NCI-H82 treated with DMSO at 0.1 percent for 48 hours (cell line): ENCODE measurements around the gene COL5A1.
"Not testable (repeated sequence)": the region's sequence is repeated elsewhere in the genome, so short reads cannot be mapped to it uniquely, and the experiment has no call there.

Experiments
- DNase-seq: peaks from one replicate; lab custom pipeline; 2025; ENCODE audit not compliant: unreplicated experiment; lab: John Stamatoyannopoulos, UW

Gene COL5A1

GRCh38 chr9:134707031-134707680, 65.6 kb downstream of the COL5A1 start:
- peak; percentile 97 for DNase-seq

DNA sequence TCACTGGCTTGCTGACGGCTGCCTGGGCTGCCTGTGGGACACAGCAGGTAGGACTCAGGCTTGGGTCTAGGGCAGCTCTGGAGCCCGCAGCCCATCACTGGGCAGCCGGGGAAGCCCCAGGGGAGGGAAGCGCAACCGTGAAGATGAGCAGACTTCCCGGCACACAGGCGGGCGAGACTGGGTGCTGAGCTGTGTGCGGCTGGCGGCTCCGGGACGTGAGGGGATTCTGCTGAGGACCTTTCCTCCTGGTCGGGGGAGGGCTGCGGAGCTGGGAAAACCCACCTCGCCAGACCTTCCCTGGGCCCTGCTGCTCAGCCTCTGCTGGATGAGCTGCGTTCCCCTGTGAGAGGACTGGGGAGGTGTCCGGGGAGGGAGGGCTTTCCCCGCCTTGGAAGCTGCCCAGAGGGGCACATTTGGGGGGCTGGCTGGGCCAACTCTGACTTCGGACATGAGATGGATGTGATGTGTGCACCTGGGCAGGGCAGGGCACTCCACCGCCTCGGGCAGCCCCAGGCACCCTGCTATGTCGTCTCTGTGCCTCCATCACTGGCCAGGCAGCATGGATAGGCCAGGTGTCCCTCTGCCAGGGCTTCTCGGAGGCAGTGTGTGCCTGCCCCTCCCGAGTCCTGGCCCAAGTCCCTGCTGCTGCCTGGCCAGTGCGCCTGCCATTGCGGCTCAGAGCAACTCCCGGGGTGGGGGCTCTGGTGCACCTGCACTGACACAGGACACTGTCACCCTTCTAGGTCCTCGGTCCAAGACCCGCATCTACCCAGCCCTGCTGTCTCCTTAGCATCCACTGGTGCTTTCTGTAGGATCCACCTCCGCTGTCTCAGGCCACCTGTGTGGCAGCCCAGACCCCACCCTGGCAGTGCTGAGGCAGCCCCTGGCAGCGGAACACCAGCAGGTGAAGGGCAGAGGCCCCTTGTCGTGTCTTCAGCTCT, 66.4 kb downstream of the COL5A1 start:
- DNase-seq: no peak

- DNase-seq: peak; percentile 41
Measured at GRCh38 chr9:134708672-134709038, 67.1 kb downstream of the COL5A1 start.

GRCh38 chr9:134709512-134710270, 68.1 kb downstream of the COL5A1 start:
- DNase-seq: no peak

DNA sequence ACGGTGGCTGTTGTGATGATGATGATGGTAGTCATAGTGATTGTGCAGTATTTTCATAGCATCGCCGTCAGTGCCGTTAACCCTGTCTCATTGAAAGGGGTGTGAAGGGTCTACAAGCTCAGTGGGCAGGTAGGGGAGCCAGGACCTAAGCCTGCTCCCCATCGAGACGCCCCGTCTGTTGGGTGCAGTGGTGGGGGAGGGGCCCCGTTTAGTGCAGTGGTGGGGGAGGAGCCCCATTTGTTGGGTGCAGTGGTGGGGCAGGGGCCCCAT, 68.6 kb downstream of the COL5A1 start:
- no peak for DNase-seq

DNA sequence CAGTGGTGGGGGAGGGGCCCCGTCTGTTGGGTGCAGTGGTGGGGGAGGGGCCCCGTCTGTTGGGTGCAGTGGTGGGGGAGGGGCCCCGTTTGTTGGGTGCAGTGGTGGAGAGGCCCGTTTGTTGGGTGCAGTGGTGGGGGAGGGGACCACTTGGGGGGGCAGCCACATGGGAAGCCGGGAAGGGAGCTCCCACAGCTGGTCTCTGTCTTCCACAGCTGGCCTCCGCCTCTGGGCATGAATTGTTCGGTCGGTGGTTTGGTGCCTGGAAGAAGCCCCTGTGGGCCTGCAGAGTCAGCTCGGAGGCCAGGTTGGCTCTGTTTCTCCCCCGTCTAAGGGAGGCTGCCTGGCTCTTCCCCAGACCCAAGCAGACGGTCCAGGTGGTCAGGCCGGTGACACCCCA, 69.3 kb downstream of the COL5A1 start:
- no peak for DNase-seq

DNA sequence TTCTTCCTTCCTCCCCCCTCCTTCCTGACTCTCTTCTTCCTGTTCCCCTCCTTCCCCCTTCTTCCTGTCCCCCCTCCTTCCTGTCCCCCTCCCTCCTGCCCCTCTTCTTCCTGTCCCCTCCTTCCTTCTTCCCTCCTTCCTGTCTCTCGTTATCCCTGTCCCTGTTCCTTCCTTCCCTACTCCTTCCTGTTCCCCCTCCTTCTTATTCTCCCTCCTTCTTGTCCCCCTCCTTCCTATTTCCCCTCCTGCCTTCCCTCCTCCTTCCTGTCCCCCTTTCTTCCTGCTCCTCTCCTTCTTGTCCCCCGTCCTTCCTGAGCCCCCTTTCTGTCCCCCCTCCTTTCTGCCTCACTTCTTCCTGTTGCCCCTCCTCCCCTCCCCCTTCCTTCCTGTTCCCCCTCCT, 70.6 kb downstream of the COL5A1 start:
- peak; percentile 67 for DNase-seq

DNA sequence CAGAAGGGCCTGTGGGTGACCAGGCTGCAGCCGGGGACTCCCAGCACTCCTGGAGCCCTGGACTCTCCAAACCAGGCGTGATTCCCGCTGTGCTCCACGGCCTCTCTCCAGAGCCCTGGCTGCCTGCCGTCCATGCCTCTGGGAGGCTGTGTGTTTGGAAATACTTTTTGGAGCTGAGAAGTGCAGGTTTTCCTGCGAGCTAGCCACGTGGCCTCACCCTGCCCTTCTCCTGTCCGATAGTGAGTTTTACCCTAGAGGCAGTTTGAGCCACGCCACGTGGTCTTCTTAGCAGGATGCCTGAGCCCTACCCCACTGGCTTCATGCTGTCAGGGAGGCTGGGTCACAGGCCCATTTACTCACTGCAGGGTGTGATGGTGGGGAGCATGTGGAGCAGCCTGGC, 71.3 kb downstream of the COL5A1 start:
- DNase-seq: no peak

GRCh38 chr9:134715536-134715935, 73.9 kb downstream of the COL5A1 start:
- not testable (repeated sequence) for DNase-seq

GRCh38 chr9:134716067-134716466, 74.5 kb downstream of the COL5A1 start:
- DNase-seq: peak; percentile 79

DNA sequence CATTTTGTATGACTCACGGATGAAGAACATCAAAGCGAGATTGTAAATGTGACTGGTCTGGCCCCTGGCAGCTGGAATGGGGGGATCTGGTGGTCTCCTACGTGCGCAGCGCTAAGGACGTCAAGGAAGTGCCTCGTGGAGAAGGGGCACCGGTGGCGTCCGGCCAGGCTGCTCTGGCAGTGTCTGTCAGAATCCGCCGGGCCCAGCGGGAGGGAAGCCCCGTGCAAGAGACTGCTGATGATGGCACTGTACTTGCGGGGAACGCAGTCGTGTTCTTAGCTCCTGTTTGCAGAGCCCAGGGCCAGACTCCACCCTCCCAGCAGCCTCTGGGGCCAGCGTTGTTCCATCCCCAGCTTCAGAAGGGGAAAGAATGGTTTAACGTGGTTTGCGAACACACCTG, 75.5 kb downstream of the COL5A1 start:
- DNase-seq: no peak

DNA sequence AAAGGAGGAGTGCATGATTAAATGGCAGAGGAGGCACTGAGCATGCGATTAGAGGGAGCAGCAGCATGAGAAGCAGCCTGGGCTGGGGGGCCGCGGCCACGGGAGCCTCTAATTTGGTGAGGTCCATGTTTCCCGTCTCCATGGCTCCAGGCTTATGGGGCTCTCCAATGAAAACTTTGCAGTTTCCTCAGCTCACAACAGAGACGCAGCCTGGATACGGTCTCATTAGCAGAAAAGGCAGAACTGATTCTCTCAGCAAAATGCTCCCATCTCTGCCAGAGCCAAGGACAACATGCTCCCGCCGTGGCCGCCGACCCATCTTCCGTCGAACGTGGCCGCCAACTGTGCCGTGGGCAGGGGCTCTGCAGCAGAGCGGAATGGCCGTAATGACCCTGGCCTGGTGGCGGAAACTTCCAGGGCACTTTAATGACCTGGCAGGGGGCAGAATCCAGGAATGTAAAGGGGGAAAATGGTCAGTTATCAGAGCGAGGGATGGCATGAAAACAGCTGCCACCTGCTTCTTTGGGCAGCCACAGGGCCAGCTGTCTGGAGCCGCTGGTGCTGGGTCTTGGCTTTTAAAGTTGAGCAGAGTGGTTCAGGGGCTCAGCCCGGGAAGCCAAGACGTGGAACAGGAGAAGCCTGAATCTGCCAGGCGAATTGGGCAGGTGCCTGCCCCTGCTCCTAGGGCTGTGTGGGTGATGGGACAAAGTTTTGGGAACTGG, 76.5 kb downstream of the COL5A1 start:
- no peak for DNase-seq

DNA sequence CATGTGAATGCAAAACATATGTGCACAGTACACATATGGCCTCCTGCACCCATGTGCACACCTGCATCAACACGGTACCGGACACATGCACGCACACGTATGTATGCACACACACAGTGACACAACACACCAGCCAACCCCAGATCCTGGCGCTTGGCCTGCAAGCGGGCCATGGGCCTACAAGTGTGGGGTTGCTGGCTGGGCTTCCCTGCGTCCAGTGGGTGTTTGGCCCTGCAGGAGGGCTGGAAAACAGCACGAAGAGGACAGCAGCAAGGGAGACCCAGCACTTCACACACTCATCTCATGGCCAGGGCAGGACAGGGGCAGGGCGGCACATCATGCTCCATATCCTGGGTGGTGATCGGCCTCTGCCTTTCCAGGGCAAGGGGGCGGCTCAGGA, 77.7 kb downstream of the COL5A1 start:
- no peak for DNase-seq

GRCh38 chr9:134720136-134720753, 78.6 kb downstream of the COL5A1 start:
- DNase-seq: no peak

DNA sequence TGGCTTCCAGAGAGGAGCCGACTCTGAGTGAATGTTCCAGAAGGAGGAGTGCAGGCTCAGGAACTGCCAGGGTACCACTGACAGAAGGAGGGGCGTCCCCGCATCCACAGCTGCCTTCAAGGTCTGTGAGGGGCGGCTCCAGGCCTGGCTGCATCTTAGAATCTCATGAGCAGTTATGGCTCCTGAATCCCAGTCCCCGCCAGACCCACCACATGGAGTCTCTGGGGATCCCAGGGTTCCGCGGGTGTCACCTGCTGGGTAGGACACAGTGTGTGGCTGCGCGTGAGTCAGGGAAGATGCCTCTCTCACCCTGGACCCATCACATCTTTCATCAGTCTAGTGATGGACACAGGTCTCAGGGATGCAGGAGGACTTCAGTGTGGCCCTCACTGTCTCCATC, 79.2 kb downstream of the COL5A1 start:
- no peak for DNase-seq

DNA sequence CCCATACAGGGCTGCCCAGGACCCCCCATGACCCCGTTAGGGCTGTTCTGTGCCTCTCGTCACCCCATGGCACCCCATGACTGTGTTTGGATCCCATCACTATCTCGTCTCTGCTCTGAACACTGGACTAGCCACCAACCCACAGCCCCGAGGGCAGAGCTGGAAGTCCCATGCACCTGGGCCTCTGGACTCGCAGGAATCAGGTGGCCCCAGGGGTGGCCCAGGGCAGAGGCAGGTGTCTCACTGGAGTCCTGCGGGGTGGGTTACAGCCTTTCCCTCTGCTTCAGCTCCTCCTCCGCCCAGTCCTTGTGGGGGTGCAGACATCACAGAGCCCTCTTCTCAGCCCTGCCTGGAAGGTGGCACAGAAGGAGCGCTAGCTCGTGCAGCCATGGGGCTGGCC, 79.7 kb downstream of the COL5A1 start:
- no peak for DNase-seq

DNA sequence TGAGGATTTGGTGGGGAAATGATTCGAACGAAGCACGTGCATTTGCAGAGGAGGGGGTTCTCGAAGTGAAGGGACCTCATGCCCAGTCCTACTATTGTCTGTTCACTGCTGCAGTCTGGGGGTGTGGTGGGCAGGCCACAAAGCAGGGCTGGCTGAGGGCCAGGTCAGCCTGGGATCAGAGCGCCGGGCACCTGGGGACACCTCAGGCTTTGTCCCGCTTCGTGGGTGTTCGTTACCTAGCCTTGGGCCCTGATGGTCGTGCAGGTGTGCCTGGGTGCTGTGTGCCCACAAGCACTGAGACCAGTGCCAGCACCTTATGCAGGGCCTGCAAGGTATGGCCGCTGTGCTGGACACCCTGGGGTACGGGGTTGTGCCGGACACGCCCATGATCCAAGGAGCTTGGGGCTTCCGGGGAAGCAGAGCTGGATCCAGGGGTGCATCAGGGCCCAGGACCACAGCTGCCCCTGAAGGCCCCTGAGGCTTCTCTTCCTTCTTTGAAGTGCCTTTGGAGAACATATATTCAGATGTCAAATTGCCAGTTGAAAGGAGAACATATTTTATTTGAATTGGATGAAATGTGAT, 80.6 kb downstream of the COL5A1 start:
- DNase-seq: no peak

DNA sequence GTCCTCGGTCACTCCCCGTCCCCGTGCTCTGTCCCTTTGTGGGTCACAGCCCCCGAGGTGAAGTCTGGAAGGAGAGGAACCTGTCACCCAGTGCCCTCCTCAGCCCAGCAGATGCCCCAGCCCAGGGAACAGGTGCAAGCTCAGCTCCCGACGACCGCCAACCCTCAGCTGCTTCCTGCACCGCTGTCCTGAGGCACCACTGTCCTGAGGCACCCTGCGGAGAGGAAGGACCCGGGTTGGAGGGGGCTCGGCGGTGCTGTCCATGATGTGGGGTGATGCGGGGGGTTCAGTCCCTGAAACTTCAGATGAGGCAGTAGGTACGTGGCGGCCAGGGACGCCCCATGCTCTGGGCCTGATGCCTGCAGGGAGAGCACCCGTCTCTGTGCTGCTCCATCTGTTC, 81.4 kb downstream of the COL5A1 start:
- no peak for DNase-seq

DNA sequence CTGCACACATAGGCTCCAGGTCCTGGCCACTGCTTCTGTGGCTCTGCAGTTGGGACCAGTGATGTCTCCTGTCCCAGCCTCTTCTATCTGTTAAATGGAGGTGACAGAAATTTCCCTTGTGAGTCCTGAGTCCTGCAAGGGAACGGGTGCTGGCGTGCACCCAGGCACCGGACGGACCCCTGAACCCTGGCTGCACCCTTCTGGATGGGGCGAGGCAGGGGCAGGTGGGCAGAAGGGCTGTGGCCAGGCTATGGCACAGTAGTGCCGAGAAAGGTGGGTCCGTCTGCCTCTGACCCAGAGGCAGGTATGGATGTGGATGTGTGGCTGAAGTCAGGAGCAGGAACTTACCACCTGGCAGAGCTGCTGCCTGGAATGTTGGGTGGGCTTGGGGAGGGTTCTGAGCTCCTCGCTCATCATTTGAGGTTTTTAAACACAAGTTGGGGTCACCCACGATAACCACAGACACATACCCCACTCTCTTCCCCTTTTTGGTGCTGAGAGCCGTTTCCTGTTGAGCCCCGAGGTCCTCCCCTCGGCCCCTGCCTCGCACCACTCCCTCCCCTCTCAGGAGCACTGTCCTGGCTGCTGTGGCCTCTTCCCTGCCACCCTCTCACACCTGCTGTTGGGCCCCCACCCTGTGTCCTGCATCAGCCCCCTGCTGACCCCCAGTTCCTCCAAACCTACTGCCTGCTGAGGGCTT, 82.0 kb downstream of the COL5A1 start:
- DNase-seq: no peak
